Central memory CD8-positive, alpha-beta T cell (primary cell): Measurements from ENCODE around the gene ENTHD1.
"Not testable (repeated sequence)": the region's sequence is repeated elsewhere in the genome, so short reads cannot be mapped to it uniquely, and the experiment has no call there.

ENCODE experiments used
- ATAC-seq: fragments of 150-1000 bp; cut with Tn5 transposase; replicated peaks from 2 replicates; pipeline ENCODE4 v1.10.0; 2022; ENCODE audit warnings: mild to moderate bottlenecking, moderate FRiP score, moderate number of reproducible peaks; ENCODE audit not compliant: poor library complexity, severe bottlenecking; ENCODE audit errors: extremely low read depth
- DNase-seq, 2 donors: peaks; one replicate each; pipeline ENCODE4 v3.0.0; 2021; ENCODE audit warnings: low spot score in 2 of 2
- H3K27ac Mint-ChIP-seq: one replicate; pipeline ENCODE4 v1.8.0; 2022; ENCODE audit warnings: low read depth, mild to moderate bottlenecking, moderate library complexity, mixed read lengths
- H3K27me3 Mint-ChIP-seq: one replicate; pipeline ENCODE4 v1.8.0; 2022; ENCODE audit warnings: mixed read lengths
- H3K36me3 Mint-ChIP-seq: one replicate; pipeline ENCODE4 v1.8.0; 2022; ENCODE audit warnings: mild to moderate bottlenecking, moderate library complexity, mixed read lengths; ENCODE audit not compliant: insufficient read depth
- H3K4me1 Mint-ChIP-seq: one replicate; pipeline ENCODE4 v1.8.0; 2022; ENCODE audit warnings: mixed read lengths
- H3K4me3 Mint-ChIP-seq: one replicate; pipeline ENCODE4 v1.8.0; 2022; ENCODE audit warnings: mild to moderate bottlenecking, moderate library complexity, mixed read lengths
- H3K9me3 Mint-ChIP-seq: one replicate; pipeline ENCODE4 v1.8.0; 2022; ENCODE audit warnings: mixed read lengths

The ENTHD1 gene

DNA sequence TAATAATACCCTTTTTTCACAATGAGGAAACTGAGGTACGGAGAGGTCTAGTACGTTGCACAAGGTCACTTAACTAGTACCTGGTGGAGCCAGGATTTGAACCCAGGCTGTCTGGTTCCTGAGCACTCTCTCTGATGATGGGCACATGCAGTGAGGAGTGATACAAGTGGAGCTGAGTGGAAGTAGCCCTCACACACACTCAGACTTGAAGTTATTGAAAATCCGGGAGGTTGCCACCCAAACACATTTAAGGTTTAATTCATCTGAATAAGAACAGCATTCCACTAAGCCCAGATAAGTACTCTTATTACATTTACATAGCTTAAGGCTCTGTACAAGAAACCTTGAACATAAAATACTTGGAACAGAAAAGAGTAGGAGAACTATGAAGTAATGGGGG is 12.1 kb upstream of the ENTHD1 start:
- H3K4me1 Mint-ChIP-seq = peaks cover 55% of the 10 kb centered on the region
- DNase-seq (no peak), ATAC-seq (no peak)
- H3K4me3 Mint-ChIP-seq = peak overlapping the region; percentile 92
- peak overlapping the region; percentile 98 for H3K27ac Mint-ChIP-seq
- H3K36me3 Mint-ChIP-seq = peaks cover 34% of the 10 kb centered on the region
- H3K9me3 Mint-ChIP-seq = no peaks in the 10 kb centered on the region
- no peaks in the 10 kb centered on the region for H3K27me3 Mint-ChIP-seq

GRCh38 chr22:39904862-39905261 is 11.3 kb upstream of the ENTHD1 start:
- H3K27me3 Mint-ChIP-seq = no peaks in the 10 kb centered on the region
- peaks cover 27% of the 10 kb centered on the region for H3K36me3 Mint-ChIP-seq
- DNase-seq (no peak), ATAC-seq (no peak)
- H3K4me3 Mint-ChIP-seq = peak overlapping the region; percentile 92
- no peaks in the 10 kb centered on the region for H3K9me3 Mint-ChIP-seq
- peak overlapping the region; percentile 98 for H3K27ac Mint-ChIP-seq
- peaks cover 54% of the 10 kb centered on the region for H3K4me1 Mint-ChIP-seq

GRCh38 chr22:39904024-39904423 is 10.5 kb upstream of the ENTHD1 start:
- Mint-ChIP-seq H3K4me3 (peak overlapping the region; percentile 92), H3K4me1 (peaks cover 50% of the 10 kb centered on the region), H3K36me3 (peaks cover 25% of the 10 kb centered on the region), H3K27ac (peak overlapping the region; percentile 98)
- DNase-seq, ATAC-seq, H3K27me3 Mint-ChIP-seq, H3K9me3 Mint-ChIP-seq: not testable (repeated sequence)

DNA sequence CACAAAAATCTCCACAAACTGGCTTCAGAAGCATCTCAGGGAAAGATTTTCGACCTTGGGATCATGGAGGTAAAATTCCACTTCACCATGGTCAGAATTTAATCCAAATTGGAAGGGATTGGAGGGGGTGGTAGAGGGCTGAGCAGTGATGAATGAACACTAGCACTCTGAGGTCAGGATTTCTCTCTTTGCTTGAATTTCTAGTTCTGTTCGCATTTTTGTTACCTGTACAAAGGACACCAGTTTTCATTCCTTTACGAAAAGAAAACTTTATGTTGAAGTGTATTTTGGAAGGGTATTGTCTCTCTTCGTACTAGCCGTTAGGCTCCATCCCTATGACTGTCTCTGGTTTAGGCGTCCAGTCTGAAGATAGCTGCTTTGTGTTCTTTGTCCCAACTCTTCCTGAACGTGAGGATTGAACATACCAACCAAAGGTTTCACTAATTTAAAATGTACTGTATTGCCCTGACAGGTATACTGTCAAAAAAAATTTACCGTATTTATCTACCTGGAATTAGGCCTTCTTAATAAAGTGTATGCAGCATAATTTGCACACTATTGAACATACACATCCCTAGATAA is 8.1 kb upstream of the ENTHD1 start:
- H3K4me1 Mint-ChIP-seq = peaks cover 40% of the 10 kb centered on the region
- DNase-seq (no peak), ATAC-seq (no peak)
- H3K9me3 Mint-ChIP-seq = no peaks in the 10 kb centered on the region
- peak overlapping the region; percentile 92 for H3K4me3 Mint-ChIP-seq
- H3K27me3 Mint-ChIP-seq = no peaks in the 10 kb centered on the region
- H3K27ac Mint-ChIP-seq = peak overlapping the region; percentile 98
- H3K36me3 Mint-ChIP-seq = peaks cover 23% of the 10 kb centered on the region

DNA sequence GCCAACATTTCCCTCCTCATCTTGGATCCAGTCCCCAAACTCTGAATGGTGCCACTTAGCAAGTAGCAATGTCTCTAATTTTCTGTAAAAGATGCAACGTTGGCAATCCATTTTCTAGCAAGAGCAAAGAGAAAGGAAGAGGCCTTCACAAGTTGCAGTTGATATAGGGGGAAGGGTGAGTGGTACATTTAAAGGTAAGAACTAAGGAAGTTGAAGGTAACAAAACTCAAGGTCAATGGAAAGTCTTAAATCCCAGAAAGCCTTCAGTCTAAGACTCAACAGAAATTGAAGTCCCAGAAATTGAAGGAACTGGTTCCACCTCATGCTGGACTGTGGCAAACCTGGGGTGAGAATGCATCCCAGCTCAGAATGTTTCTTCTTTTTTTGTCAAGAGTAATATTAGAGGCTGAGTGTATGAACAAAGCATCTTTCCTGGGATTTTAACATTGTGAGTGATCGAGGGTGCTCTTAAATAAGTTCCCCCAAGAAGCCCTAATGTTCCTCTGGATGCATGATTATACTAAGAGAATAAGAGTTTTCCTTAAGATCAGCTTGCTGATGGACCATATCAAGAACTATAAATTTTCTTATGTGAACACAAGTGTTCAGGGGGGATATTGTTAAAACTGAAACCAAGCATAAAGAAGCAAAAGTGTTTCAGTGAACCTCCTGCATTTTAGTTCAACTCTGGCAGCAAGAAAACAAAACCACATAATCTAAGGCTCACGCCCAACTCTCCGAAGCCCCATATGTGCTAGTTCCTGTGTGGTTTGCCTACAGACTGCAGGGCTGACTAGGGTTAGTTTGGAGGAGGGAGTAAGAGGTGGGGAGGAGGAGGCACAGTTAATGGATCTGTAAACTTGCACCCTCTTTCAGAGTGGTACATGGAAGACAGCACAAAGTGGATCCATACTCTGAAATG is 7.0 kb upstream of the ENTHD1 start, which contains the start of gene GRAP2:
TSS of gene GRAP2 (plus strand) at position 779 of the 922 bp plus-strand sequence. CDS start 46,023 bp downstream, outside the sequence.
- no peaks in the 10 kb centered on the region for H3K9me3 Mint-ChIP-seq
- DNase-seq = peak; percentile 47 to 80
- peaks cover 31% of the 10 kb centered on the region for H3K4me1 Mint-ChIP-seq
- peak within 1 kb of the TSS; percentile 92 for H3K4me3 Mint-ChIP-seq
- H3K36me3 Mint-ChIP-seq = peaks cover 19% of the 10 kb centered on the region
- no peaks in the 10 kb centered on the region for H3K27me3 Mint-ChIP-seq
- peak within 1 kb of the TSS; percentile 98 for H3K27ac Mint-ChIP-seq
- ATAC-seq = peak; percentile 97

DNA sequence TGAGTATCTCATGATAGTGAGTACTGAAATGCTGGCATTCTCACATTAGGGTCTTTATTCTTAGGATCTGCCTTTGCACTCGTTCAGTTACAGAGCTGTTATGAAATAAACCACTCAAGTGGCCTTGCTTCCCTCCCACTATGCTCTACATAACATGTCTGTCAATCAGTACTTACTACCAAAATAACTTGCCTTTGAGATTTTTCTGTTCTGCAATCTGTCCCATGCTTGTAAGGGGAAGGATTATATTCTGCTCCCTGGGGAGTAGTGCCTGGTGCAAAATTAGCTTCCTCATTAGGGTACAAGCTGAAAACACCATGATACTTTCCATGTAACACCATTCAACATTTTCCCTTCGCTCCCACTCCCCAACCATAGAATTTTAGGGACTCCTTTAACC is 5.4 kb upstream of the ENTHD1 start:
- H3K27ac Mint-ChIP-seq = peak overlapping the region; percentile 98
- ATAC-seq = no peak

DNA sequence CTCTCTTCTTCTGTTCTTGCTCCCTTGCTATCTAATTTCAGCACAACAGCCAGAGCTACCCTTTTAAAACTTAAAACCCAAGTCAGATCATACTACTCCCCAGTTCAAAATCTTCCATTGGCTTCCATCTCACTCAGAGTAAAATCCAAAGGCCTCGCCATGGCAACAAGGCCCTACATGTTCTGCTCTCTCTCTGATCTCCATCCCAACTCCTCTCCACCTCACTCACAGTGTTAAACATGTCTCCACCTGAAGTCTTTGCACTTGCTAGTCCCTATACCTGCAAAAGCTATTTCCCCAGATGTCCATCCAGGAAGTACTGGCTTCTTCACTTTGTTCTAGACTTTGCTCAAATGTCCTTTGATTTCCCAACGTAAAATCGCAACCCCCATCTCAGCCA is 4.3 kb upstream of the ENTHD1 start:
- H3K27ac Mint-ChIP-seq = no peak overlapping the region
- peaks cover 18% of the 10 kb centered on the region for H3K4me1 Mint-ChIP-seq
- ATAC-seq (no peak), DNase-seq (no peak)
- no peaks in the 10 kb centered on the region for H3K9me3 Mint-ChIP-seq
- no peak overlapping the region for H3K4me3 Mint-ChIP-seq
- peaks cover 10% of the 10 kb centered on the region for H3K36me3 Mint-ChIP-seq
- no peaks in the 10 kb centered on the region for H3K27me3 Mint-ChIP-seq

More for the DNA sequence above, 5.4 kb upstream of the ENTHD1 start:
- peak overlapping the region; percentile 33 for H3K4me3 Mint-ChIP-seq
- no peak for DNase-seq
- H3K27me3 Mint-ChIP-seq = no peaks in the 10 kb centered on the region
- H3K9me3 Mint-ChIP-seq = no peaks in the 10 kb centered on the region
- H3K4me1 Mint-ChIP-seq = peaks cover 20% of the 10 kb centered on the region
- H3K36me3 Mint-ChIP-seq = peaks cover 13% of the 10 kb centered on the region

DNA sequence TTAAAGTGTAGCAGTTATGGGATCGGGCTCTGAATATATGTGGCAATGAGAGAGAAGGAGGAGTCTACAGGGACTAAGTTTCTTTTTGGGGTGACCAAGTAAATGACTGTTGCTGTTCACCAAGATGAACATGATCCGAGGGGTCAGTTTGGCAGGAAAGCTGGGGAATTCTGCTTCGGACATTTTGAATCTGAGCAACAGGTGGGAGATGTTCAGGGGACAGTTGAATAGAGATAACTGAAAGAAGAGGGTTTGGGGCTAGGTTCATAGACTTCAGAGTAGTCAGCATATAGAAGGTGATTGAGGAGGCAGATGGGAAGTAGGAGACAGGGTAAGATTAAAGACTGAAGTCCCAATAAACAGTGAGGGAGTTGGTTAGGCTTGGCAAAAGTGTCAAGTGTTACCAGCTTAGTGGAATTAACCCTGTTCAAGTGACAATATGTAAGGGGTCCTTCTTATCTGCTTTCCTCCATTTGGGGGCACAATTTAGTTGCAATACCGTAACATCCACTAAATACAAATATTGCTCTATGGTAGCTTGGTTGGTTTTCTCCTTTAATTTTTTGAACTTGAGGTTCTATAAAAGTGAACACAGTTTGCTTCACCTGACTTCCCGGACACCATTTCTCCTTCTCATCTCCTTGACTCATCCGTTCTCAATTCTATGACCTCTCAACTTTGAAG is 2.9 kb upstream of the ENTHD1 start:
- Mint-ChIP-seq H3K9me3 (no peaks in the 10 kb centered on the region), H3K4me3 (no peak overlapping the region), H3K36me3 (peaks cover 6% of the 10 kb centered on the region), H3K27ac (no peak overlapping the region), H3K27me3 (no peaks in the 10 kb centered on the region), H3K4me1 (peaks cover 22% of the 10 kb centered on the region)
- DNase-seq = no peak
- ATAC-seq = no peak

GRCh38 chr22:39895682-39896081 is 2.1 kb upstream of the ENTHD1 start:
- Mint-ChIP-seq H3K27me3 (no peaks in the 10 kb centered on the region), H3K36me3 (peaks cover 2% of the 10 kb centered on the region), H3K27ac (no peak overlapping the region), H3K9me3 (no peaks in the 10 kb centered on the region), H3K4me1 (peaks cover 22% of the 10 kb centered on the region), H3K4me3 (no peak overlapping the region)
- no peak for ATAC-seq
- DNase-seq = no peak

- H3K4me1 Mint-ChIP-seq = peaks cover 15% of the 10 kb centered on the region
- H3K27ac Mint-ChIP-seq = no peak overlapping the region
- H3K36me3 Mint-ChIP-seq = peaks cover 2% of the 10 kb centered on the region
- no peak overlapping the region for H3K4me3 Mint-ChIP-seq
- ATAC-seq (no peak), DNase-seq (no peak)
- H3K9me3 Mint-ChIP-seq = no peaks in the 10 kb centered on the region
- no peaks in the 10 kb centered on the region for H3K27me3 Mint-ChIP-seq
Measured at GRCh38 chr22:39894554-39895092, 1.1 kb upstream of the ENTHD1 start.

DNA sequence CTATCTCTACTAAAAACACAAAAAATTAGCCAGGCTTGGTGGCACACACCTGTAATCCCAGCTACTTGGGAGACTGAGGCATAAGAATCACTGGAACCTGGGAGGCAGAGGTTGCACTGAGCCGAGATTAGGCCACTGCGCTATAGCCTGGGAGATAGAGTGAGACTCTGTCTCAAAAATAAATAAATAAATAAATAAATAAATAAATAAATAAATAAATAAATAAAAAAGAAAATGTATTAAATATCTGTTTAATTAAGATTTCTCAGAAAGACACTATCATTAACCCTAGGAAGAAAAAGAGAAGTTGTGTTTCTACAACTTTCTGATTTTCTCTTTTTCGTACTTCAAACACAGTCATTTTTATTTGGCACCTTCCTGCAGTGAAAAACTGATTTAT is 3.6 kb downstream of the ENTHD1 start:
- not testable (repeated sequence) for ATAC-seq, DNase-seq, H3K27ac Mint-ChIP-seq, H3K36me3 Mint-ChIP-seq, H3K9me3 Mint-ChIP-seq, H3K4me1 Mint-ChIP-seq, H3K4me3 Mint-ChIP-seq, H3K27me3 Mint-ChIP-seq

DNA sequence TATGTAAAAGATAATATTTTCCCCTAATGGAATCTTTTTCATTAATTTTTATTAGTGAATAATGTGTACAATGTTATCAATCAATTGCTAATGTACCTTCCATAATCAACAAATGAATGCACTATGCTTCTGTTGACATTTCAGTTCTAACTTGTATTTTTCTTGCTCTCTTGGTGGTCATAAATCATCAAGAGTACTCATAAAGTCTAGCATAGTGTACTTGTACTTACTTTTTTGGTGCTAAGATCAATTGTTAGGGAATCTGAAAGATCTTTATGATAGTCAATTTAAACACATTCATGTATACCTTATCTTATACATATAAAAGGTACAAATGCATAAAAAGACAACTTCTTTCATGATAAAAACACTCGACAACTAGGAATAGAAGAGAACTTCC is 10.5 kb downstream of the ENTHD1 start:
- Mint-ChIP-seq H3K27ac (no peak overlapping the region), H3K36me3 (no peaks in the 10 kb centered on the region), H3K4me3 (no peak overlapping the region), H3K4me1 (no peaks in the 10 kb centered on the region), H3K9me3 (no peaks in the 10 kb centered on the region), H3K27me3 (no peaks in the 10 kb centered on the region)
- DNase-seq = no peak
- ATAC-seq = no peak
